ENCODE measurements around the gene RMND1. TPM values are rescaled to one million over a fixed set of nuclear protein-coding genes. Genes with fewer than 3 reads are reported as not detected.

The RMND1 gene
- total RNA-seq, 2 experiments from 2014 or later, result 14.4 to 18.5 TPM

DNA sequence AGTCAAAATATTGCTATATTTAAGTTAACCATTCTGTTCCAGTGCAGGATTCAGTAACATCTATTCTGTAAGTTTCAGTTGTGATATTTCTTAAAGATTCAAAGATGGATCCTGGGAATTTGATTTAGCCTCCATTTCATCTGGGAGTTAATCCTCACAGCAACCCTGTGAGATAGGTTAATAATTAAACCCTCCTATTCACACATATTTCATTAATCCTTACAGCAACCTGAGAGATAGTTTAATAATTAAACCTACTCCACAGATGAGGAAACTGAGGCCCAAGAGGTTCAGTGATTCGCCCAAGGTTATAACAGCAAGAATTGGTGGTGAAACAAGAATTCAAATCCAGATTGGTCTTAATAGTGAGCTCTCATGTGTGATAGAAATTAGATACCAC is 49.7 kb downstream of the RMND1 start:
- peaks cover 33% of the 10 kb centered on the region for H3K36me3 Mint-ChIP-seq (ENCODE audit: low read depth)
- POLR2A ChIA-PET, result no interaction called here

DNA sequence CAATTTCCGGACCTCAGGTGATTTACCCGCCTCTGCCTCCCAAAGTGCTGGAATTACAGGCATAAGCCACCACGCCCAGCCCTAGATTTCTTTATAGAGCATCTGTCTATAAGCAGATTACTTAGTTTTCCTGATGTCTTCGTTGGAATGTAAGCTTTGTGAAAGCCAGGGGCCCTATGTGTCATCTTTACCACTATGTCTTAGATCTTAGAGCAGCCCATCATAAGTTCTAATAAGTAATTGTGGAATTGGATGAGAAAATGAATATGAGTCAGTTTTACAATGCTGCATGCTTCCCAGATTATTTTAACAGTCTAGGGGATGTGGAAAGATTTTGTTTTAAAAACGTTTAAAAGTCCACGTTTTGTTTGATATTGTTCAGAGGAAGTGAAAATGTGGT is 51.5 kb downstream of the RMND1 start:
- H3K27me3 Mint-ChIP-seq, result no peaks in the 10 kb centered on the region
- H3K4me3 Mint-ChIP-seq, result no peak overlapping the region
- POLR2A ChIA-PET, result no interaction called here

More for the DNA sequence above, 49.7 kb downstream of the RMND1 start:
- Mint-ChIP-seq H3K27ac (no peak overlapping the region), H3K27me3 (no peaks in the 10 kb centered on the region), H3K4me1 (peaks cover 50% of the 10 kb centered on the region), H3K4me3 (no peak overlapping the region), H3K9me3 (no peaks in the 10 kb centered on the region)
- DNase-seq, result no peak
- CTCF ChIA-PET, result no interaction called here

DNA sequence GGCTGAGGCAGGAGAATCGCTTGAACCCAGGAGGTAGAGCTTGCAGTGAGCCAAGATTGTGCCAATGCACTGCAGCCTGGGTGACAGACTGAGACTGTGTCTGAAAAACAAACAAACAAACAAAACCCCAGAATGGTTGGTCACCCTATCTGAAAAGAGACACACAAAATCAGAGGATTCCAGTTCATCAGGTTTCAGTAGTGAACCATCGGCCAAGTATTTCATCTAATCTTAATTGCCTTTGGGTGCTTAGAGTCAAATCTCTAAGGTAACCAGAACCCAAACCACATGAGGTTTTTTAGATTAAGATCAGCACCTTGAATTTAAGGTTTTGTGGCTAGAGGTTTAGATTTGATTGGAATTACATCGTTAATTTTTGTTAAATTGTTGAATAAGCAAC is 52.2 kb downstream of the RMND1 start:
- H3K4me1 Mint-ChIP-seq, result peaks cover 57% of the 10 kb centered on the region
- H3K4me3 Mint-ChIP-seq, result no peak overlapping the region
- no peaks in the 10 kb centered on the region for H3K27me3 Mint-ChIP-seq
- ChIA-PET CTCF (no interaction called here), POLR2A (no interaction called here)
- no peaks in the 10 kb centered on the region for H3K9me3 Mint-ChIP-seq
- H3K36me3 Mint-ChIP-seq (ENCODE audit: low read depth), result peaks cover 35% of the 10 kb centered on the region
- no peak for DNase-seq
- peak overlapping the region; percentile 64 for H3K27ac Mint-ChIP-seq

More for the DNA sequence above, 51.5 kb downstream of the RMND1 start:
- CTCF ChIA-PET, result no interaction called here
- DNase-seq, result no peak
- peaks cover 51% of the 10 kb centered on the region for H3K4me1 Mint-ChIP-seq
- peak overlapping the region; percentile 3 for H3K27ac Mint-ChIP-seq
- no peaks in the 10 kb centered on the region for H3K9me3 Mint-ChIP-seq
- H3K36me3 Mint-ChIP-seq (ENCODE audit: low read depth), result peaks cover 29% of the 10 kb centered on the region

DNA sequence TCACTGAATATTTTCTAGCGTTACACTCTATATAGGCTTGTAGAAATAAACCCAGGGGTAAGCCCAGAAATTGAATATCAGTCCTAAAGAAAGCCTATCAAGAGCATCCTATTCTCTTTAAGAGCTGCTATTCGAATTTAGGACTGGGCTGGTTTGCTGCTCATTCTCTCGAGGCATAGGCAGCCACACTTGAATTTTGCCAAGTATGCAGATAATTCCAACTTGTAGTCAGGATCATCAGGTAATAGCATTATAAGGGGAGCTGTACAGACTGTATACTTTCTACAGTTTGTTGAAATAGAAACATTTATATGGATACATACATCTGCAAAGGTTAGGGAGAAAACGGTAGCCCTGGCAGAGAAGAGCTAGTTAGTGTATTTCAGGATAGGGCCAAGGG is 58.5 kb downstream of the RMND1 start:
- Mint-ChIP-seq H3K4me3 (peak overlapping the region; percentile 98), H3K27ac (peak overlapping the region; percentile 98), H3K27me3 (no peaks in the 10 kb centered on the region), H3K9me3 (no peaks in the 10 kb centered on the region), H3K4me1 (peaks cover 48% of the 10 kb centered on the region), H3K36me3 (ENCODE audit: low read depth) (peaks cover 41% of the 10 kb centered on the region)
- DNase-seq, result no peak
- ChIA-PET POLR2A (no interaction called here), CTCF (interaction anchor here (0.6 to 3.4 kb wide), 3 partner anchors 12 to 83 kb away, joined by 3 to 17 read pairs (median 3); partner anchors contain the start of gene RMND1)

DNA sequence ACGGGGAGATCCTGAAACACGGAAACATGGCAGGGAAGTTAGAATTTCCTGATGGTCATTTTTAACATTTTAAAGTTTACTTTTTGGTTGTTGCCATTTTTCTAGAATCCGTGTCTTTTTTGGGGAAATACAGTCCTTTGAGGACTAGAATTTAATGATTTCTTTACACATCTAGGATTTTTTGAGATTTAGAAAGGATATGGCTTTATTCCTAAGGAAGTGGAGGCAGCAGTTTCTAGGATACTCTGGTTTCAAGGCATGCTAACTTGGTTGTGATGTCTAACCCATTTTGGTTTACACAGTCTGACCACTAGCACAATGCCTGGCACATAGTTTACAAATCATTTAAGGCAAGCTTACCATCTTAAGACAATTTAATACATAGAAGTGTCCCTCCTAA is 59.5 kb downstream of the RMND1 start:
- ChIA-PET POLR2A (no interaction called here), CTCF (interaction anchor here (1.0 to 3.4 kb wide), 2 partner anchors 13 to 59 kb away, joined by 3 to 17 read pairs; partner anchors contain the start of gene RMND1)
- peaks cover 41% of the 10 kb centered on the region for H3K36me3 Mint-ChIP-seq (ENCODE audit: low read depth)

DNA sequence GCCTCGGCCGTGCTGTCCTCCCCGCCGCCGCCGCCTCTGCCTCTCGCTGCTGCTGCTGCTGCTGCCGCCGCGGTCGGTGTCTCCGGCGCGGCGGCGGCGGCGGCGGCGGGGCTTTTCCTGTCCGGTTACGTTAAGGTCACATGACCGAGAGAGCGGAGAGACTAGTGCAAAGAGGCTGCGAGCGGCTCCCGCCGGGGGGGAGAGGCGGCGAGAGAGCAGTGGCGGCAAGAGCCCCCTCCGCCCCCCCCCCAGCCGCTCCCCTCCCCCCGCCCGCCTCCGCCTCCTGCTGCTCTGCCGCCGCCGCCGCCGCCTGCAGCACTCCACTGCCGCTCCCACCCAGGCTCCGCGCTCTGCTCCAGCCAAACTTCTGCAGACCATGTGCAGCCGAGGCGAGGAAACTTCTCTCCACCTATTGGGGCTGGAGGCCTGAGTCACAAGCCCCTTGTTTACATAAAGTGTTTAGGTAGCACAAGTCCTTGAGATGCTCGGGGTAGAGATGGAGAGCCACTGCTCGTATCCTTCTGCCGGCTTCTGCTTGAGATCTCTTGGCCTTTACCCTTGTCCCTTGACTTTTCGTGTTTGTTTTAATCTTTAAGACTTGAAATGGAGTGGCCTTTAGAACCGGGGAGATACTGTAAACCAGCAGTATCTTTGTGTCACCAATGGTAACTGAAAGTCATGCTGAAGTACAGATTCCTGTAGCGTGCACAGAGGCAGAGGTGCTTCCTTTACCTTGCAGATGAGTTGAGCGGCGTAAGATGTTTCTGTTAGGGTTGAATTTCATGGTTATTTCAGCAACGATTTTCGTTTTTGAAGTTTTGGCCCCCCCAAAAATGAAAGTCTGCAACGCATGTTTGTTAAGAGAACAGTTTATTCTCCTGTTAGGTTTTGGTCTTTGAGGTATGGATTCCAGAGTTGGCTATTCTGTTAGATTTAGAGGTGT is 60.2 kb downstream of the RMND1 start, which contains the start of gene ZBTB2:
TSS of gene ZBTB2 (minus strand) at position 89 of the 943 bp plus-strand sequence. CDS start 17,922 bp downstream, outside the sequence.
- POLR2A ChIA-PET, result no interaction called here
- Mint-ChIP-seq H3K4me3 (peak within 1 kb of the TSS; percentile 98), H3K27me3 (no peaks in the 10 kb centered on the region), H3K9me3 (no peaks in the 10 kb centered on the region), H3K36me3 (ENCODE audit: low read depth) (peaks cover 42% of the 10 kb centered on the region), H3K27ac (peak within 1 kb of the TSS; percentile 98), H3K4me1 (peaks cover 48% of the 10 kb centered on the region)
- CTCF ChIA-PET, result interaction anchor here (3.4 kb wide), 1 partner anchor 14 kb away, joined by 17 read pairs; no protein-coding TSS in a partner anchor
- DNase-seq, result peak; percentile 69

More for the DNA sequence above, 59.5 kb downstream of the RMND1 start:
- H3K27me3 Mint-ChIP-seq, result no peaks in the 10 kb centered on the region
- H3K4me3 Mint-ChIP-seq, result peak overlapping the region; percentile 98
- H3K9me3 Mint-ChIP-seq, result no peaks in the 10 kb centered on the region
- DNase-seq, result no peak
- H3K4me1 Mint-ChIP-seq, result peaks cover 48% of the 10 kb centered on the region
- peak overlapping the region; percentile 98 for H3K27ac Mint-ChIP-seq

DNA sequence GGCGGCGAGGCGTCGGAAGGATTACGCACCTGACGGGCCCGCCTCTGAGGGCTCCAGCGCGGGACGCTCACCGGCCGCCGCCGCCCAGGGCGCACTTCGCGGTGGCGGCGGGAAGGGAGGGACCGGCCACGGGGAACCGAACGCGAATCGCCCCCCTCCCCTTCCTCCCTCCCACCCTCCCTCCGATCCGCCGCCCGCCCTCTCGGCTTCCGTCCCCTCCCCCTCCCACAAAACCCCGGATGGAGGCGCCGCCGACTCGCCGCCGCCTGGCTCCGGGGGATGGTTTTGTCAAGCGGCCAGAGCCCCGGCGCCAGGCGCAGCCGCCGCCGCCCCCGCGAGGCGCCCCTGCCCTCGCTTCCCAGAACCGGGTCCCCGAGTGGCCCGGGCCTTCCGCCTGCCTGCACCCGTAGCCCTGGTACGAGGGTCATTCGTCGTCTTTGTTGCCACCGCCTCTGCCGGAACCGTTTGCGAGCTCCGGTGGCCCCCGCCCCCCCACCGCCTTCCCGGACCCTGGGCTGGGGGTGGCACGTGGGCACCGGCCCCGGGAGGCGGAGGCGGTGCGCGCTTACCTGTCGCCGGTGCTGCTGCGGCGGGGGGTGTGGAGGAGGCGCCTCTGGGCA is 61.0 kb downstream of the RMND1 start:
- H3K27ac Mint-ChIP-seq, result peak overlapping the region; percentile 84
- DNase-seq, result peak; percentile 85
- H3K9me3 Mint-ChIP-seq, result no peaks in the 10 kb centered on the region
- peaks cover 44% of the 10 kb centered on the region for H3K36me3 Mint-ChIP-seq (ENCODE audit: low read depth)
- peaks cover 47% of the 10 kb centered on the region for H3K4me1 Mint-ChIP-seq
- ChIA-PET CTCF (interaction anchor here (1.4 to 1.9 kb wide), 4 partner anchors 12 to 61 kb away, joined by 3 to 6 read pairs (median 4); partner anchors contain the start of gene RMND1), POLR2A (interaction anchor here (1.6 to 2.0 kb wide), 3 partner anchors 13 to 1592 kb away, joined by 4 to 7 read pairs (median 6); partner anchors contain the start of genes FBXO5 and RMND1)
- H3K4me3 Mint-ChIP-seq, result peak overlapping the region; percentile 98
- H3K27me3 Mint-ChIP-seq, result no peaks in the 10 kb centered on the region

DNA sequence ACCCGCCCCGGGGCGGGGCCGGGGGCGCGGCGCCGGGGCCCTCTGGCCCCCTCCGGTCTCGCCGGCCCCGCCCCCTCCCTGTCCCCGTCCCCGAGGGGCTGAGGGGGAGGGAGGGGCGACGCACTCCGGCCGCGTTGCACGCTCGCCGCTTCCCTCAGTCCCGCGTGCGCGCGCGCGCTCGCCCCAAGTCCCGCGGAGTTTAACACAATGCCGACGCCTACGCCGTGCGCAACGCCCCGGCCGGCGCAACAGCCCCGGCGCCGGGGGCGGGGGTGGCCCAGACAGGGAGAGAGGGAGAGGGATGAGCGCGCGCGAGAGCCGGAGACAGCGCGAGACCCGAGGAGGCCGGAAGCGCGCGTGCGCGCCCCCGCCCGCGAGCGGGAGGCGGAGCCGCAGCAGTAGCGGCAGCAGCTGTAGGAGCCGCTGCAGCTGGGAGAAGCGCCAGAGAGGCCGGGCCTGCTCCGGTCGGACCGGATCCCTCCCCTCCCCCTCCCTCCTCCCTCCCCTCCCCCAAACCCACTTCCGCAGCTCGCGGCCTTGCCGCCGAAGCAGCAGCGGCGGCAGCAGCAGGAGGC is 61.6 kb downstream of the RMND1 start:
- Mint-ChIP-seq H3K4me1 (peaks cover 50% of the 10 kb centered on the region), H3K27me3 (no peaks in the 10 kb centered on the region), H3K9me3 (no peaks in the 10 kb centered on the region), H3K27ac (peak overlapping the region; percentile 84), H3K36me3 (ENCODE audit: low read depth) (peaks cover 47% of the 10 kb centered on the region), H3K4me3 (peak overlapping the region; percentile 66)
- ChIA-PET CTCF (interaction anchor here (0.5 to 1.9 kb wide), 8 partner anchors 11 to 62 kb away, joined by 3 to 8 read pairs (median 4); partner anchors contain the start of gene RMND1), POLR2A (interaction anchor here (0.8 to 2.0 kb wide), 4 partner anchors 12 to 1593 kb away, joined by 4 to 7 read pairs (median 5); partner anchors contain the start of genes FBXO5 and RMND1)
- DNase-seq, result peak; percentile 97

DNA sequence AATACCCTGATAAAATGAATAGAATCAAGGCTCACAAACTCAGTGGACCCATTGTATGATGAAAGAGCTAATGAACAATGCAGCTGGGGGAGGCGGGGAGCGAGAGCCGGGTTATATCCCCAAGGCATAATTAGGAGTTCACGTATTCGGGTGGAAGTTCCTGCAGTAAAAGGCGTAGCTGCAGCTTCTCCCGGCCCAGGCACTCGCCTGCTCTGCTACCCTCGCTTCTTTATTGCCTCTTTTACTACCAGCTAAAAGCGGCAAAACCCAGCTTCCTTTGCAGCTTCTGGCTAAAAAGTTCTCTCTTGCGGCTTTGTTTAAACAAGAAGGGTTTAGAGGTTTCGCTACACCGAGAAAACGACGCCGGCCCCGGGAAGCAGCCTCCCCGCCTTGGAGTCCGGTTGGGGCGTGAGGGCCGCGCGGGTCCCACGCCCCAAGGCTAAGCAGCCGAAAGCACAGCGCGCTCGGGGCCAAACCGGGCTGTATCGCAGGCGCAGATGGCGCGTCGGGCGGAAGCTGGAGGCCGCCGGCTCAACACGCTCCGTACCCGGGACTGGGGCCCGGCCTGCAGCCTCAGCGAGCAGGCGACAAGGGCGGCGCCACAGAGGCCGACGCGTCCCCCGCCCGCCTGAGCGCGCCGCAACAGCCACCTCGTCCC is 62.2 kb downstream of the RMND1 start:
- no peak for DNase-seq
- Mint-ChIP-seq H3K4me3 (peak overlapping the region; percentile 96), H3K27me3 (no peaks in the 10 kb centered on the region), H3K4me1 (peaks cover 49% of the 10 kb centered on the region), H3K27ac (peak overlapping the region; percentile 99), H3K9me3 (no peaks in the 10 kb centered on the region), H3K36me3 (ENCODE audit: low read depth) (peaks cover 47% of the 10 kb centered on the region)
- ChIA-PET CTCF (interaction anchor here (0.5 to 1.9 kb wide), 9 partner anchors 11 to 63 kb away, joined by 3 to 8 read pairs (median 4); partner anchors contain the start of gene RMND1), POLR2A (interaction anchor here (0.8 to 2.0 kb wide), 4 partner anchors 12 to 1593 kb away, joined by 4 to 7 read pairs (median 5); partner anchors contain the start of genes FBXO5 and RMND1)

DNA sequence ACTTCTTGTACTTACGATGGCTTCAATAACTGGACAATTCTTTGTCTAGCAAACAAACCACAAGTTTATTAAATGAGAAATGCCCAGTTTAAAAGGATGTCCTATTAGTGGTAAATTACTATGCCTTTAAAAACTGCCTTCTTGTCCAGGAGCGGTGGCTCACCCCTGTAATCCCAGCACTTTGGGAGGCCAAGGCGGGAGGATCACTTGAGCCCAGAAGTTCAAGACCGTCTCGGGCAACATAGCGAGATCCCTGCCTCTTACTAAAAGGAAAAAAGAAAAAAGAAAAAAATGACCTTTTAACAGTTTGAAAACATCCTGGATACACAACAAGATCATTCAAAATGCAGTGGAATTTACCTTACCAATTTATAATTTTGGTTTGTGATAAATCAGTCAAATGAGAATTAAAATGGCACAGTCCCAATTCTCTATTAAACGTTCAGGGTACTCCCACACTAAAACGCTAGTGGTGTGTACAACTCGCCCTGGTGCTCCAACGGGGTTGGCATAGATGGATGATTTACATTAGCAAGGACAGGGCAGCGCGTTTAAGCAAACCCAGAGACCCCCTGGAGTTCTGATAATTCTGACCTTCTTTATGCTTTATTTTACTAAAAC is 62.8 kb downstream of the RMND1 start:
- H3K4me3 Mint-ChIP-seq, result peak overlapping the region; percentile 96
- H3K4me1 Mint-ChIP-seq, result peaks cover 51% of the 10 kb centered on the region
- peak overlapping the region; percentile 99 for H3K27ac Mint-ChIP-seq
- H3K27me3 Mint-ChIP-seq, result no peaks in the 10 kb centered on the region
- POLR2A ChIA-PET, result interaction anchor here (0.8 to 2.0 kb wide), 4 partner anchors 11 to 1594 kb away, joined by 4 to 7 read pairs (median 5); partner anchors contain the start of genes FBXO5 and RMND1
- DNase-seq, result peak; percentile 22
- no peaks in the 10 kb centered on the region for H3K9me3 Mint-ChIP-seq
- peaks cover 48% of the 10 kb centered on the region for H3K36me3 Mint-ChIP-seq (ENCODE audit: low read depth)
- CTCF ChIA-PET, result interaction anchor here (0.9 to 1.9 kb wide), 4 partner anchors 14 to 31 kb away, joined by 3 to 8 read pairs (median 6); no protein-coding TSS in a partner anchor

DNA sequence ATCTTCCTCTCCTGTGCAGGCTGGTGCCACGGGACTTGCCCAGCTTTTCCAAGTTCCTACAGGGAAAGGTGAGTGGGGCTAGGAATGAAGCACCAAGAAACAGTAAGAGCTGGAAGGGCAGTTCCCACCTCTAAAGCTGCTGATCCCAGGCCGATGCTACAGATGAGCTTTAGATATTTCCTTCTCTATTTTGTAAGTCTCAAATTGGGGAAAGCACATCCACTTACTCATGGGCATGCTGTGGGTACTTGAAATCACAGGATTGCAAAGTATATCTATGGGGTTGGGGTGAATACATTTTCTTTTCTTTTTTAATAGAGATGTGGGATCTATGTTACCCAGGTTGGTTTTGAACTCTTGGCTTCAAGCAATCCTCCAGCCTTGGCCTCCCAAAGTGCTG is 63.7 kb downstream of the RMND1 start:
- Mint-ChIP-seq H3K36me3 (ENCODE audit: low read depth) (peaks cover 49% of the 10 kb centered on the region), H3K4me3 (peak overlapping the region; percentile 96), H3K27ac (peak overlapping the region; percentile 89), H3K27me3 (no peaks in the 10 kb centered on the region), H3K4me1 (peaks cover 51% of the 10 kb centered on the region), H3K9me3 (no peaks in the 10 kb centered on the region)
- DNase-seq, result no peak
- CTCF ChIA-PET, result interaction anchor here (0.9 to 1.1 kb wide), 2 partner anchors 11 to 52 kb away, joined by 3 read pairs; no protein-coding TSS in a partner anchor
- POLR2A ChIA-PET, result no interaction called here

Measured in activated CD4-positive, alpha-beta T cell treated with anti-CD3 and anti-CD28 coated beads, Interleukin-2, amount 10 ng/mL, durations not matched to agents 7 days and 5 days (primary cell).